HepG2 (cell line): ENCODE results near the gene IL11RA. TPM values are rescaled to one million over a fixed set of nuclear protein-coding genes. Genes with fewer than 3 reads are reported as not detected.
A peak's percentile ranks its signal among the peaks of the same experiment; 100 is the strongest.

Source experiments
- AGO1 ChIP-seq: fragments of 200-400 bp; formaldehyde crosslinking; IDR thresholded peaks from 2 replicates; pipeline ENCODE4 v1.6.1; 2017; ENCODE audit warnings: mild to moderate bottlenecking, low read depth, low read length, moderate library complexity; ENCODE audit not compliant: poor library complexity, severe bottlenecking
- ASH2L ChIP-seq: fragments of 300-600, 200-600 bp; sonication (generic); IDR thresholded peaks from 2 replicates; pipeline ENCODE4 v1.7.0; 2017; ENCODE audit warnings: low read depth, mild to moderate bottlenecking, moderate library complexity, mixed read lengths, low read length; ENCODE audit not compliant: insufficient read length
- ATF1 ChIP-seq: IDR thresholded peaks from 2 replicates; pipeline ENCODE4 v1.6.1; 2016; ENCODE audit warnings: mild to moderate bottlenecking, control low read depth
- CENPX ChIP-seq: sonication (generic); formaldehyde crosslinking; IDR thresholded peaks from 2 replicates; pipeline ENCODE4 v1.9.0; 2021; ENCODE audit warnings: mild to moderate bottlenecking, missing genetic modification reagents, moderate library complexity
- CREB1 ChIP-seq, 2 experiments: fragments of 450-650 bp in 1 of 2; IDR thresholded peaks; 2 replicates each; pipeline ENCODE4 v1.6.1; 2016 to 2017; ENCODE audit warnings: control low read depth in 1 of 2, mild to moderate bottlenecking in 1 of 2, missing compliant biosample characterization in 1 of 2, missing genetic modification characterization in 1 of 2
- CREM ChIP-seq, 2 experiments: sonication (generic) in 1 of 2; formaldehyde crosslinking in 1 of 2; IDR thresholded peaks; 2 replicates each; pipeline versions ENCODE4 v1.4.0 to v1.6.1; 2016 to 2020; ENCODE audit warnings: antibody characterized with exemption in 1 of 2, mild to moderate bottlenecking in 1 of 2, missing genetic modification reagents in 1 of 2
- DMAP1 ChIP-seq: IDR thresholded peaks from 2 replicates; pipeline ENCODE4 v1.6.1; 2016
- HNRNPL ChIP-seq: fragments of 200-400 bp; formaldehyde crosslinking; IDR thresholded peaks from 2 replicates; pipeline ENCODE4 v1.6.1; 2017; ENCODE audit warnings: mild to moderate bottlenecking, low read depth, low read length
- KDM3A ChIP-seq: IDR thresholded peaks from 2 replicates; pipeline ENCODE4 v1.6.1; 2018; ENCODE audit warnings: low read depth, missing compliant biosample characterization
- KLF11 ChIP-seq: IDR thresholded peaks from 2 replicates; pipeline ENCODE4 v1.6.1; 2016; ENCODE audit warnings: missing compliant biosample characterization
- MAFK ChIP-seq, 2 experiments: IDR thresholded peaks in 1 of 2; conservative IDR thresholded peaks in 1 of 2; 2 replicates each; pipeline ENCODE4 v1.6.1; 2011; ENCODE audit warnings: improper control_type of control experiment in 2 of 2, low read length in 2 of 2
- MTF2 ChIP-seq: sonication (generic); formaldehyde crosslinking; IDR thresholded peaks from 2 replicates; pipeline ENCODE4 v1.5.0; 2020; ENCODE audit warnings: missing genetic modification reagents, borderline replicate concordance
- NFATC3 ChIP-seq: sonication (generic); formaldehyde crosslinking; IDR thresholded peaks from 2 replicates; pipeline ENCODE4 v1.5.1; 2020; ENCODE audit warnings: mild to moderate bottlenecking, missing genetic modification reagents
- PHF21A ChIP-seq: sonication (generic); formaldehyde crosslinking; IDR thresholded peaks from 2 replicates; pipeline ENCODE4 v1.5.0; 2020; ENCODE audit warnings: mild to moderate bottlenecking, missing genetic modification reagents
- SRSF4 ChIP-seq: fragments of 200-400 bp; formaldehyde crosslinking; IDR thresholded peaks from one replicate; pipeline ENCODE4 v1.6.1; 2018; ENCODE audit warnings: mild to moderate bottlenecking, low read depth, low read length, moderate library complexity; ENCODE audit not compliant: poor library complexity, severe bottlenecking
- ZBTB21 ChIP-seq: sonication (generic); formaldehyde crosslinking; IDR thresholded peaks from 2 replicates; pipeline ENCODE4 v1.4.0; 2020; ENCODE audit warnings: missing genetic modification reagents
- ZNF484 ChIP-seq: sonication (generic); formaldehyde crosslinking; IDR thresholded peaks from 2 replicates; pipeline ENCODE4 v1.5.1; 2020; ENCODE audit warnings: mild to moderate bottlenecking, low read depth, missing genetic modification reagents, borderline replicate concordance
- ZNF567 ChIP-seq: sonication (generic); formaldehyde crosslinking; IDR thresholded peaks from 2 replicates; pipeline ENCODE4 v1.8.1; 2023; ENCODE audit warnings: mild to moderate bottlenecking, missing genetic modification reagents, borderline replicate concordance
- ZNF703 ChIP-seq: sonication (generic); formaldehyde crosslinking; IDR thresholded peaks from 2 replicates; pipeline ENCODE4 v1.5.1; 2020; ENCODE audit warnings: missing genetic modification reagents, mild to moderate bottlenecking, moderate library complexity, borderline replicate concordance
- ZNF746 ChIP-seq: sonication (generic); formaldehyde crosslinking; IDR thresholded peaks from 2 replicates; pipeline ENCODE4 v1.8.0; 2022; ENCODE audit warnings: mild to moderate bottlenecking, missing genetic modification reagents
- ZNF749 ChIP-seq: sonication (generic); formaldehyde crosslinking; IDR thresholded peaks from 2 replicates; pipeline ENCODE4 v1.8.0; 2022; ENCODE audit warnings: mild to moderate bottlenecking, missing genetic modification reagents, moderate library complexity, borderline replicate concordance
- ZNF777 ChIP-seq: sonication (generic); formaldehyde crosslinking; IDR thresholded peaks from 2 replicates; pipeline ENCODE4 v1.4.0; 2020; ENCODE audit warnings: missing genetic modification reagents
- ZSCAN30 ChIP-seq: sonication (generic); formaldehyde crosslinking; IDR thresholded peaks from 2 replicates; pipeline ENCODE4 v1.5.0; 2020; ENCODE audit warnings: mild to moderate bottlenecking, missing genetic modification reagents
- polyA plus RNA-seq, 8 experiments: library from polyadenylated mRNA; depleted of rRNA in 3 of 8; stranded (reverse) in 7 of 8; unstranded in 1 of 8; fragments of >200 nt; fragmentation: Illumina TruSeq in 4 of 8; extraction: Trizol in 4 of 8; gene quantifications; 2 replicates each; pipeline versions ENCODE4 v1.2.1 to v1.2.3, GENCODE V29; 2011 to 2016; ENCODE audit warnings: low read depth in 4 of 8, missing spikeins in 1 of 8, mixed read lengths in 1 of 8; ENCODE audit not compliant: insufficient read depth in 1 of 8
- total RNA-seq, 5 experiments: library from RNA; depleted of rRNA; stranded (reverse); fragments of >200 nt; fragmentation: Illumina TruSeq; extraction: Trizol; gene quantifications; 2 replicates each; pipeline ENCODE4 v1.2.3, GENCODE V29; 2016; ENCODE audit warnings: low read depth in 1 of 5
- TF ChIP-seq, protein P1 (sequence below): sonication (generic); formaldehyde crosslinking; IDR thresholded peaks from 2 replicates; pipeline ENCODE4 v1.4.0; 2020; ENCODE audit warnings: mild to moderate bottlenecking, missing genetic modification reagents
- TF ChIP-seq, protein P2 (sequence below): sonication (generic); formaldehyde crosslinking; IDR thresholded peaks from 2 replicates; pipeline ENCODE4 v1.5.1; 2020; ENCODE audit warnings: mild to moderate bottlenecking, missing genetic modification reagents, moderate library complexity

IL11RA gene
- total and polyA plus RNA-seq, 2 of the 13 experiments (the other 11 are each of a cell fraction or from before 2014, with no cell fraction given) = 2.0 to 4.2 TPM

DNA sequence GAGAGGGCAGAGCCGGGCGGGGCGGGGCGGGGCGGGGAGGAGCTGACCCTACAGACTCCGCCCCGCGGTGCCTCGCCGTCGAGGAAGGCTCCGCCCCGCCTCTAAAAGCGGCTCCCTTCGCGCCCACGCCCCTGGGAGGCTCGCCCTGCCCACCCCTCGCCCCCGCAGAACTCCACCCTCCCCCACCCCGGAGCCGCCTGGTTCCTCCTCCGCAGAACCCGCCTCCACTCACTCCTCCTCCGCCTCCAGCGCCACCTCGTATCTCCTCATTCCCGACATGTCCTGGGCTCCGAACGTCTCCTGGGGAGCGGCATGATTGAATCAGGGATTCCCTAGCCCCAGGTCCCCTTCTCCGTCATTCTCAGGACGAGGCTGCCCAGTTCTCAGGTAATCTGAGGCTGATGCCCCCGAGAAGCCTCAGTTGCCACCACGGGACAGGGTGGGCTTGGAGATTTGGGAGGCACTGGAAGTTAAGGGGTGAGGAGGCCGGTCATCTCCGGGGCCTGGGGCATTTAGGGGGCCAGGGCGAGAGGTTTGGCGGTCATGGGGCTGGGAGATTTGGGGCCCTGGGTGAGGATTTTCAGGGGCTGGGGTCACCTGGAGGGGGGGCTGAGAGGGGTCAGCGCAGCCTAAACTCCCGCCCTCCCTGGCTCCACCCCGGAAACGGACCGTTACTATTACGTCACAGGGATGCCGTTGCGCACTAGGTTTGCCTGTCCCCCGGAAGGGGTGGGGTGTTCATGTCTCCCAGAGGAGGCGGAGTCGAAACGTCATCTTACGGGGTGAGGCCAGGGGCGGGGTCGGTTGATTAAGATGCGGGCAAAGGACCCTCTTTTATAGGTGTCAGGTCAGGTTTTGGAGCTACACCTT is 13.6 kb downstream of the IL11RA start (continued):
- no peak for TF ChIP-seq ZNF484
- TF ChIP-seq ZNF703 (CRISPR knock-in tag) = no peak
- no peak for TF ChIP-seq KLF11 (CRISPR knock-in tag)
- TF ChIP-seq ZNF749 (CRISPR knock-in tag) = no peak
- TF ChIP-seq ATF1 (CRISPR knock-in tag) = peak; percentile 69; the same call in 1 of the 2 replicates
- TF ChIP-seq SRSF4 = no peak
- TF ChIP-seq MTF2 (CRISPR knock-in tag) = no peak
- no peak for TF ChIP-seq ZNF567 (CRISPR knock-in tag)
- TF ChIP-seq ZNF777 (CRISPR knock-in tag) = peak; percentile 63; the same call in 1 of the 2 replicates
- no peak for TF ChIP-seq AGO1
- TF ChIP-seq, protein P1, sequence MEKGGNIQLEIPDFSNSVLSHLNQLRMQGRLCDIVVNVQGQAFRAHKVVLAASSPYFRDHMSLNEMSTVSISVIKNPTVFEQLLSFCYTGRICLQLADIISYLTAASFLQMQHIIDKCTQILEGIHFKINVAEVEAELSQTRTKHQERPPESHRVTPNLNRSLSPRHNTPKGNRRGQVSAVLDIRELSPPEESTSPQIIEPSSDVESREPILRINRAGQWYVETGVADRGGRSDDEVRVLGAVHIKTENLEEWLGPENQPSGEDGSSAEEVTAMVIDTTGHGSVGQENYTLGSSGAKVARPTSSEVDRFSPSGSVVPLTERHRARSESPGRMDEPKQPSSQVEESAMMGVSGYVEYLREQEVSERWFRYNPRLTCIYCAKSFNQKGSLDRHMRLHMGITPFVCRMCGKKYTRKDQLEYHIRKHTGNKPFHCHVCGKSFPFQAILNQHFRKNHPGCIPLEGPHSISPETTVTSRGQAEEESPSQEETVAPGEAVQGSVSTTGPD (CRISPR knock-in tag) = no peak
- TF ChIP-seq HNRNPL = no peak
- TF ChIP-seq CREB1 (IDR thresholded peaks at IDR 0.05) = peak; percentile 92
- TF ChIP-seq CREB1 (CRISPR knock-in tag; IDR thresholded peaks at IDR 0.05) = peak; percentile 77
- no peak for TF ChIP-seq ZNF746 (CRISPR knock-in tag)
- peak; percentile 68 for TF ChIP-seq CREM (IDR thresholded peaks at IDR 0.05)
- no peak for TF ChIP-seq CREM (CRISPR knock-in tag; IDR thresholded peaks at IDR 0.05)
- TF ChIP-seq NFATC3 = no peak
- TF ChIP-seq ZBTB21 (CRISPR knock-in tag) = peak; percentile 96
- TF ChIP-seq ZSCAN30 (CRISPR knock-in tag) = no peak
- no peak for TF ChIP-seq MAFK (conservative IDR thresholded peaks at IDR 0.05 in 1 of 2, IDR thresholded peaks at IDR 0.05 in 1 of 2; ENCODE audit: low read length in 2 of 2)
- TF ChIP-seq CENPX = no peak
- TF ChIP-seq ASH2L = no peak
- TF ChIP-seq KDM3A (CRISPR knock-in tag) = 0 out of 2 replicates have a peak, but pooled peaks have one; percentile 3
- TF ChIP-seq, protein P2, sequence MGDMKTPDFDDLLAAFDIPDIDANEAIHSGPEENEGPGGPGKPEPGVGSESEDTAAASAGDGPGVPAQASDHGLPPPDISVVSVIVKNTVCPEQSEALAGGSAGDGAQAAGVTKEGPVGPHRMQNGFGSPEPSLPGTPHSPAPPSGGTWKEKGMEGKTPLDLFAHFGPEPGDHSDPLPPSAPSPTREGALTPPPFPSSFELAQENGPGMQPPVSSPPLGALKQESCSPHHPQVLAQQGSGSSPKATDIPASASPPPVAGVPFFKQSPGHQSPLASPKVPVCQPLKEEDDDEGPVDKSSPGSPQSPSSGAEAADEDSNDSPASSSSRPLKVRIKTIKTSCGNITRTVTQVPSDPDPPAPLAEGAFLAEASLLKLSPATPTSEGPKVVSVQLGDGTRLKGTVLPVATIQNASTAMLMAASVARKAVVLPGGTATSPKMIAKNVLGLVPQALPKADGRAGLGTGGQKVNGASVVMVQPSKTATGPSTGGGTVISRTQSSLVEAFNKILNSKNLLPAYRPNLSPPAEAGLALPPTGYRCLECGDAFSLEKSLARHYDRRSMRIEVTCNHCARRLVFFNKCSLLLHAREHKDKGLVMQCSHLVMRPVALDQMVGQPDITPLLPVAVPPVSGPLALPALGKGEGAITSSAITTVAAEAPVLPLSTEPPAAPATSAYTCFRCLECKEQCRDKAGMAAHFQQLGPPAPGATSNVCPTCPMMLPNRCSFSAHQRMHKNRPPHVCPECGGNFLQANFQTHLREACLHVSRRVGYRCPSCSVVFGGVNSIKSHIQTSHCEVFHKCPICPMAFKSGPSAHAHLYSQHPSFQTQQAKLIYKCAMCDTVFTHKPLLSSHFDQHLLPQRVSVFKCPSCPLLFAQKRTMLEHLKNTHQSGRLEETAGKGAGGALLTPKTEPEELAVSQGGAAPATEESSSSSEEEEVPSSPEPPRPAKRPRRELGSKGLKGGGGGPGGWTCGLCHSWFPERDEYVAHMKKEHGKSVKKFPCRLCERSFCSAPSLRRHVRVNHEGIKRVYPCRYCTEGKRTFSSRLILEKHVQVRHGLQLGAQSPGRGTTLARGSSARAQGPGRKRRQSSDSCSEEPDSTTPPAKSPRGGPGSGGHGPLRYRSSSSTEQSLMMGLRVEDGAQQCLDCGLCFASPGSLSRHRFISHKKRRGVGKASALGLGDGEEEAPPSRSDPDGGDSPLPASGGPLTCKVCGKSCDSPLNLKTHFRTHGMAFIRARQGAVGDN (CRISPR knock-in tag) = peak; percentile 41; the same call in 1 of the 2 replicates
- no peak for TF ChIP-seq DMAP1 (CRISPR knock-in tag)
- no peak for TF ChIP-seq PHF21A (CRISPR knock-in tag)
